IMR-90 (cell line): Measurements from ENCODE around the gene SOX6. TPM values are rescaled to one million over a fixed set of nuclear protein-coding genes. Genes with fewer than 3 reads are reported as not detected.

Experiments
- ATAC-seq: fragments of 200-7000 bp; cut with Tn5 transposase; 2 replicates; pipeline ENCODE4 v1.9.1; 2020; ENCODE audit warnings: low read depth, mild to moderate bottlenecking, moderate library complexity
- BruUV-seq: library from RNA; stranded (reverse); fragments of 400-500 nt; replicated peaks from 2 replicates; lab custom pipeline; 2021; lab: Mats Ljungman, UMichigan
- CTCF ChIA-PET: fragments of 300-600 bp; formaldehyde crosslinking; extraction: SDS; loops from one replicate; lab custom pipeline; 2021; ENCODE audit warnings: antibody characterized with exemption; lab: Yijun Ruan, JAX
- POLR2A ChIA-PET: fragments of 300-600 bp; sonication (Branson Sonifier 250); formaldehyde crosslinking; loops from one replicate; lab custom pipeline; 2022; ENCODE audit warnings: antibody characterized with exemption; ENCODE audit not compliant: unreplicated experiment; lab: Charles Lee
- DNase-seq: peaks from one replicate; pipeline ENCODE4 v3.0.0; 2013
- H2AFZ ChIP-seq: replicated peaks from 2 replicates; pipeline ENCODE3; 2013; ENCODE audit warnings: low read length, mild to moderate bottlenecking; ENCODE audit not compliant: poor library complexity
- H2AK5ac ChIP-seq: 2 replicates; pipeline ENCODE4 v1.6.1; 2013; ENCODE audit warnings: low read depth, low read length, inconsistent platforms
- H2AK9ac ChIP-seq: replicated peaks from 2 replicates; pipeline ENCODE3; 2013; ENCODE audit warnings: mild to moderate bottlenecking, low read depth, low read length, moderate library complexity; ENCODE audit not compliant: poor library complexity
- H2BK120ac ChIP-seq: 2 replicates; pipeline ENCODE4 v1.6.1; 2013; ENCODE audit warnings: low read depth, low read length, inconsistent platforms
- H2BK15ac ChIP-seq: 3 replicates; pipeline ENCODE4 v1.6.1; 2013; ENCODE audit warnings: low read depth, low read length, inconsistent platforms
- H2BK20ac ChIP-seq: 2 replicates; pipeline ENCODE4 v1.6.1; 2013; ENCODE audit warnings: low read depth, mild to moderate bottlenecking, inconsistent platforms, low read length, moderate library complexity
- H2BK5ac ChIP-seq: 2 replicates; pipeline ENCODE4 v1.6.1; 2013; ENCODE audit warnings: mild to moderate bottlenecking, low read depth, low read length, inconsistent platforms; ENCODE audit not compliant: poor library complexity, severe bottlenecking
- H3K14ac ChIP-seq: replicated peaks from 2 replicates; pipeline ENCODE4 v1.6.1; 2013; ENCODE audit warnings: low read depth, low read length, inconsistent platforms
- H3K18ac ChIP-seq: 2 replicates; pipeline ENCODE4 v1.6.1; 2013; ENCODE audit warnings: low read depth, low read length, control low read depth
- H3K23ac ChIP-seq: 2 replicates; pipeline ENCODE4 v1.6.1; 2013; ENCODE audit warnings: low read depth, low read length, inconsistent platforms
- H3K27ac ChIP-seq: 2 replicates; pipeline ENCODE4 v1.5.1; 2013; ENCODE audit warnings: mild to moderate bottlenecking, control low read depth, low read length; ENCODE audit not compliant: insufficient read depth
- H3K27me3 ChIP-seq: 2 replicates; pipeline ENCODE4 v1.6.1; 2013; ENCODE audit warnings: low read length; ENCODE audit not compliant: control insufficient read depth, insufficient read depth
- H3K36me3 ChIP-seq: 2 replicates; pipeline ENCODE4 v1.6.1; 2013; ENCODE audit warnings: low read length, mixed read lengths; ENCODE audit not compliant: control insufficient read depth, insufficient read depth
- H3K4ac ChIP-seq: 2 replicates; pipeline ENCODE4 v1.6.1; 2013; ENCODE audit warnings: low read depth, low read length, inconsistent platforms
- H3K4me1 ChIP-seq: 2 replicates; pipeline ENCODE4 v1.6.1; 2013; ENCODE audit warnings: low read length, mixed read lengths; ENCODE audit not compliant: control insufficient read depth, insufficient read depth
- H3K4me2 ChIP-seq: 2 replicates; pipeline ENCODE4 v1.6.1; 2013; ENCODE audit warnings: low read depth, mild to moderate bottlenecking, control low read depth, low read length, moderate library complexity
- H3K4me3 ChIP-seq: 2 replicates; pipeline ENCODE4 v1.5.1; 2013; ENCODE audit warnings: low read depth, mild to moderate bottlenecking, control low read depth, low read length, moderate library complexity; ENCODE audit not compliant: insufficient read depth
- H3K56ac ChIP-seq: 2 replicates; pipeline ENCODE4 v1.6.1; 2013; ENCODE audit warnings: low read length, inconsistent platforms; ENCODE audit not compliant: insufficient read depth; ENCODE audit errors: extremely low read depth
- H3K79me1 ChIP-seq, 2 experiments: 2 replicates each; pipeline ENCODE4 v1.6.1; 2013; ENCODE audit warnings: low read length in 2 of 2, inconsistent platforms in 1 of 2, low read depth in 1 of 2
- H3K9ac ChIP-seq: 2 replicates; pipeline ENCODE4 v1.6.1; 2013; ENCODE audit warnings: low read depth, low read length, control low read depth
- H3K9me1 ChIP-seq: 2 replicates; pipeline ENCODE4 v1.6.1; 2013; ENCODE audit warnings: low read length, inconsistent platforms; ENCODE audit not compliant: insufficient read depth
- H3K9me3 ChIP-seq: 2 replicates; pipeline ENCODE4 v1.6.1; 2013; ENCODE audit warnings: low read length; ENCODE audit not compliant: control insufficient read depth, insufficient read depth
- H4K20me1 ChIP-seq: 2 replicates; pipeline ENCODE4 v1.6.1; 2013; ENCODE audit warnings: low read length, inconsistent platforms; ENCODE audit not compliant: insufficient read depth
- H4K5ac ChIP-seq: 2 replicates; pipeline ENCODE4 v1.6.1; 2013; ENCODE audit warnings: mild to moderate bottlenecking, low read depth, low read length, control low read depth
- H4K8ac ChIP-seq, 2 experiments: 2 replicates each; pipeline ENCODE4 v1.6.1; 2013; ENCODE audit warnings: low read depth in 2 of 2, low read length in 2 of 2, control low read depth in 1 of 2, inconsistent platforms in 1 of 2
- H4K91ac ChIP-seq: 2 replicates; pipeline ENCODE4 v1.6.1; 2013; ENCODE audit warnings: low read depth, low read length, inconsistent platforms; ENCODE audit not compliant: insufficient read depth
- NFE2L2 ChIP-seq: fragments of 150-350 bp; IDR thresholded peaks from 2 replicates; pipeline ENCODE4 v1.6.1; 2016; ENCODE audit warnings: low read depth, mild to moderate bottlenecking, low read length
- RCOR1 ChIP-seq: IDR thresholded peaks from 2 replicates; pipeline ENCODE4 v1.6.1; 2012; ENCODE audit warnings: mild to moderate bottlenecking, low read length, improper control_type of control experiment; ENCODE audit not compliant: insufficient replicate concordance
- WGBS, 2 experiments: methylation state at CpG; one replicate each; pipeline versions ENCODE4 v1.1.5 to v1.1.7; 2013; ENCODE audit warnings: missing lambda C conversion rate in 2 of 2; ENCODE audit not compliant: insufficient read length in 1 of 2; ENCODE audit errors: extremely low coverage in 2 of 2; 5-methylcytosine and 5-hydroxymethylcytosine counted together
- dilution Hi-C: fragments of 300-500 bp; cut with HindIII; formaldehyde crosslinking; loops from one replicate; pipeline ENCODE4 v1.14.3; 2018; ENCODE audit warnings: low sequenced_read_pairs; ENCODE audit not compliant: unreplicated experiment
- in situ Hi-C: fragments of 300-500 bp; cut with MboI; formaldehyde crosslinking; loops from 3 replicates; pipeline ENCODE4 v1.14.3; 2019; ENCODE audit warnings: low sequenced_read_pairs, inconsistent platforms, mixed read lengths
- intact Hi-C: fragments of 100-400 bp; cut with micrococcal nuclease; formaldehyde crosslinking; loops from 2 replicates; pipeline ENCODE4 v1.10.0; 2022
- polyA plus RNA-seq, 3 experiments: library from polyadenylated mRNA; depleted of rRNA; stranded (reverse); fragments of >200 nt; gene quantifications; 2 replicates each; pipeline ENCODE4 v1.2.3, GENCODE V29; 2012; ENCODE audit warnings: low replicate concordance in 1 of 3
- total RNA-seq: library from RNA; depleted of rRNA; stranded (reverse); fragments of >200 nt; gene quantifications from 2 replicates; pipeline ENCODE4 v1.2.3, GENCODE V29; 2012

Gene SOX6
- total and polyA plus RNA-seq, 2 of the 4 experiments (the other 2 are of a cell fraction): 1.7 to 7.7 TPM

DNA sequence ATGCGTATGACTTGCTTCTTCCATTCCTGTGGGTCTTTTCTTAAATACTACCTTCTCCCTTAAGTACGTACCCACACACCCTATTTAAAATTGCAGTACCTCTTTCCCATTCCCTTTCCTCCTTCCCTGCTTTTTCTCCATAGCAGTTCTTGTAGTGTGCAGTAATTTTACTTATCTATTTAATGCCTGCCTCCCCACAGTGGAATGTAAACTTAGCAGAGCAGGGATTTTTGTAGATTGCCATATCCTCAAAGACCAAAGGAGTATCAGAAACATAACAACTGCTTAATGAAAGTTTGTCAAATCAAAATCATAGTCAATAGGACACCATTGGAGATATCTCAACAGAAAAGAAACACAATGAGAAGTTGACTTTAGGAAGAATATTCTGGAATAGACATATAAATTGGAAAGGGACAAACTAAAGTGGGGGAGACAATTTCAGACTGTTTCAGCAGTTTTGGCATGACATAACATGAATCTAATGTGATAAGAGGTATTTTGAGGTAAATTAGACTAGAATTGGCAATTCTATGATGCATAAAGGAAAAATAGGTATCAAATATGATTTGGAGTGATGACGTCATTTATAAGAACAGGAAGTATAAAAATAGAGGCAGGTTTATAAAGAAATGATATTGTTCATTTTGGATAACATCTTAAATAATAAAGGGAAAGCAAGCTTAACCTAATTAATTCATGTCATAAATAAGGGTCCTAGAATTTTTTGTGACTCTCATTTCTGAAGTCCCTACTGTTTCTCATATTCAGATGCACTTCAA is 188.4 kb downstream of the SOX6 start:
- H2BK15ac ChIP-seq: peak overlapping the region; percentile 54; the same call in 2 of the 3 replicates
- H3K27ac ChIP-seq: no peak overlapping the region
- peaks cover 6% of the 10 kb centered on the region for H3K4me1 ChIP-seq
- DNase-seq (peak; percentile 39), ATAC-seq (peak; percentile 80)
- intact Hi-C loops (no loop called here), dilution Hi-C loops (no loop called here), in situ Hi-C loops (no loop called here)
- peak overlapping the region; percentile 67 for H4K91ac ChIP-seq
- H3K79me1 ChIP-seq: 0 out of 4 replicates have a peak, but pooled peaks cover 0 to 4% of the 10 kb centered on the region in 2 experiments
- peak overlapping the region; percentile 61; the same call in 1 of the 2 replicates for H3K18ac ChIP-seq
- H3K36me3 ChIP-seq: no peaks in the 10 kb centered on the region
- ChIA-PET POLR2A (no interaction called here), CTCF (no interaction called here)
- TF ChIP-seq NFE2L2: no peak
- no peak for TF ChIP-seq RCOR1
- peak overlapping the region; percentile 69 for H2BK120ac ChIP-seq
- H4K8ac ChIP-seq: 0 out of 4 replicates have a peak overlapping the region, but pooled peaks of 1 of the 2 experiments have one; percentile 22
- no peak overlapping the region for H3K23ac ChIP-seq
- H3K14ac ChIP-seq: peak overlapping the region; percentile 38
- H3K4ac ChIP-seq: peak overlapping the region; percentile 42
- no peaks in the 10 kb centered on the region for H4K20me1 ChIP-seq
- H2BK5ac ChIP-seq: peak overlapping the region; percentile 56
- H2AFZ ChIP-seq: no peak overlapping the region
- no peak overlapping the region for H3K4me3 ChIP-seq
- H2BK20ac ChIP-seq: peak overlapping the region; percentile 67
- no peaks in the 10 kb centered on the region for H3K27me3 ChIP-seq
- H2AK5ac ChIP-seq: peak overlapping the region; percentile 76
- no peaks in the 10 kb centered on the region for H3K9me3 ChIP-seq
- no peak overlapping the region for H2AK9ac ChIP-seq
- 0 out of 2 replicates have a peak, but pooled peaks cover 4% of the 10 kb centered on the region for H3K9me1 ChIP-seq
- WGBS, 2 experiments: no CpG with 5 or more reads among the region's 3 CpGs
- no peak overlapping the region for H3K9ac ChIP-seq
- BruUV-seq: no TSS peak
- H3K4me2 ChIP-seq: no peak overlapping the region
- peak overlapping the region; percentile 24; the same call in 1 of the 2 replicates for H4K5ac ChIP-seq
- H3K56ac ChIP-seq: no peak overlapping the region
